ENCODE results near the gene PCED1A. TPM values are rescaled to one million over a fixed set of nuclear protein-coding genes. Genes with fewer than 3 reads are reported as not detected.
"Not testable (repeated sequence)": the region's sequence is repeated elsewhere in the genome, so short reads cannot be mapped to it uniquely, and the experiment has no call there.

Gene PCED1A
- total RNA-seq, 1 donor from 2014 or later, result 42.2 TPM

- no peak for DNase-seq
These were observed 25.2 kb upstream of the PCED1A start for GRCh38 chr20:2865630-2866029.

DNA sequence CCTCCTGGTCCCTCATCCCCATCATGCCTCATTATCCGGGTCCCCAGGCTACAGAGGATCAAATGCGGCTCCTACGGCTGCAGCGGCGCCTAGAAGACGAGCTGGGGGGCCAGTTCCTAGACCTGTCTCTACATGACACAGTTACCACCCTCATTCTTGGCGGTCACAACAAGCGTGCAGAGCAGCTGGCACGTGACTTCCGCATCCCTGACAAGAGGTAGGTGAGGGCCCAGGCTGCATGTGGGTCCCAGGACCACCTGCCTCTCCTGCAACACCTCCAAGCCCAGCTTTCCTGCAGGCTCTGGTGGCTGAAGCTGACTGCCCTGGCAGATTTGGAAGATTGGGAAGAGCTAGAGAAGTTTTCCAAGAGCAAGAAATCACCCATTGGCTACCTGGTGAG, 24.6 kb upstream of the PCED1A start:
- DNase-seq, result no peak

- DNase-seq, result no peak
These were observed 24.2 kb upstream of the PCED1A start for GRCh38 chr20:2864626-2865025.

DNA sequence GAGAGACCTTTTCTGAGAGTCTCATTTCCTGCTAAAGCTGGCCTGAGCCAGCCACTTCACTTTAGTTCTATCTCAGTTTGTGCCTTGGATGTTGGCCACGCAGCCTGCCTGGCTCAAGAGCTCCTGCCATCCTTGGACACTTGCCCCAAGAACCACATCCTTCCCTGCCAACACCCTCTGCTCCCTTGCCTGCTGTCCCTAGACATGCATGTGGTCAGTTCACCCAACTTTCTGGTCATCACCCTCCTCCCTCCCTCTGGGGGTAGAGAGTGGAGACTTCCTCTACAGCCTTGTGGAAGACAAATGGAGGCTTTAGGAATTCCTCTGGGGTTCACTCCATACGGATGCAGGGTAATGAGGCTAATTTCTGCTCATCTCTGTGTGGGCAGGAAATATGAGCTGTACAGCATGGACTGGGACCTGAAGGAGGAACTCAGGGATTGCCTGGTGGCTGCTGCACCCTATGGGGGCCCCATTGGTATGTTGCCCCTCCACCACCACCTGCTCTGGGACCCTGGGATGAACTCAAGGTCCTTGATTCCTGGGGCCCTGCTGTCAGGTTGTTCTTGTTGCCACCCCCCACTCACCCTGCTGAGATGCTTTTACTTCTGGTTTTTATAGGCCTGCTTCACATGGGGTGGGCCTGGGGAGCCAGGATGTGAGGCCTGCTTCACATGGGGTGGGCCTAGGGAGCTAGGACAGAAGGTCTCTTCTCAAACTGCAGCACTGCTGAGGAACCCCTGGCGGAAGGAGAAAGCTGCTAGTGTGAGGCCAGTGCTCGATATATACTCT, 19.1 kb upstream of the PCED1A start:
- DNase-seq, result no peak

- no peak for DNase-seq
These were observed 18.1 kb upstream of the PCED1A start for GRCh38 chr20:2858591-2858990.

DNA sequence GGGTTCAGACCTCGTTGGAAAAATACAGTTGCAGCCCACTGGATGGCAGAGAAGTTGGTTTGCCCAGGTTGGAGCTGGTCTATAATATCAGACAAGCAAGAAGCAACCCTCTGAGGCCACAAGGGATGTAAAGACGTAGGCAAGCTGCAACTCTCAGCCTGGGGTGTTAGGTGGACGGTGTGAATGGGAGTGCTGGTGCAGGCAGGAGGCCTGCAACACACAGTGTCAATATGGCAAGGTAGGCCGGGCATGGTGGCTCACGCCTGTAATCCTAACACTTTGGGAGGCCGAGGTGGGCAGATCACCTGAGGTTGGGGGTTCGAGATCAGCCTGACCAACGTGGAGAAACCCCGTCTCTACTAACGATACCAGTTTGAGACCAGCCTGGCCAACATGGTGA, 10.6 kb upstream of the PCED1A start:
- no peak for DNase-seq

- DNase-seq, result no peak
These were observed 9.1 kb upstream of the PCED1A start for GRCh38 chr20:2849529-2849928.

- DNase-seq, result no peak
These were observed 7.3 kb upstream of the PCED1A start for GRCh38 chr20:2847802-2848201.

DNA sequence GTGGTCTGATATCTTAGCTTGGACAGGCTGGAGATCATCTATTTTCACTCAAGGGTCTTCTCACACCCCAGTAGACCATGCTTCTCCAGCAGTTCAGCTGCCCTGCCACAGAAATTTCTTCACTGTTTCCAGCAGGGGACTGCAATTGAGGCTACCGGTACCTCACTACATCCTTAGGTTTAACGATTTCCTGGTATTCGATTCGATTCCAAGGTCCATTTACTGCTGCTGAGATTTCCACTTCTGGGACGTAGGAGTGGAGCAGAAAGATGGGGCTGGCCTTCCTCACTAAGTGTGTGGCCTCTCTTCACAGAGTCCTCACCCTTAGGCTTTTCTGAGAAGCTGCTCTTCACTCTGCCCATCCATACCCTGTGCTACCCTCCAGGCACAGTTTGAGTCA, 6.2 kb upstream of the PCED1A start:
- DNase-seq, result no peak

DNA sequence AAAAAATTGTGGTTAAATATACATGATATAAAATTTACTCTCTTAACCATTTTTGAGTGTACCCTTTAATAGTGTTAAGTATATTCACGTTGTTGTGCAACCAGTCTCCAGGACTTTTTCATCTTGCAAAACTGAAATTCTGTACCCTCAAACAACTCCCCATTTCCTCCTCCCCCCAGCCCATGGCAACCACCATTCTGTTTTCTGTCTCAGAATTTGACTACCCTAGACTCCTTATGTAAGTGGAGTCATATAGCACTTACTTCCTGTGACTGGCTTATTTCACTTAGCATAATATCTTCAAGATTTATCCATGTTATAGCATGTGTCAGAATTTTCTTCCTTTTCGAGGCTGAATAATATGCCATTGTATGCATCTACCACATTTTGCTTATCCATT, 5.2 kb upstream of the PCED1A start:
- no peak for DNase-seq

- DNase-seq, result peak; percentile 66
These were observed 594 bp upstream of the PCED1A start for GRCh38 chr20:2840967-2841531.

- DNase-seq, result no peak
These were observed 720 bp downstream of the PCED1A start for GRCh38 chr20:2839732-2840137.

DNA sequence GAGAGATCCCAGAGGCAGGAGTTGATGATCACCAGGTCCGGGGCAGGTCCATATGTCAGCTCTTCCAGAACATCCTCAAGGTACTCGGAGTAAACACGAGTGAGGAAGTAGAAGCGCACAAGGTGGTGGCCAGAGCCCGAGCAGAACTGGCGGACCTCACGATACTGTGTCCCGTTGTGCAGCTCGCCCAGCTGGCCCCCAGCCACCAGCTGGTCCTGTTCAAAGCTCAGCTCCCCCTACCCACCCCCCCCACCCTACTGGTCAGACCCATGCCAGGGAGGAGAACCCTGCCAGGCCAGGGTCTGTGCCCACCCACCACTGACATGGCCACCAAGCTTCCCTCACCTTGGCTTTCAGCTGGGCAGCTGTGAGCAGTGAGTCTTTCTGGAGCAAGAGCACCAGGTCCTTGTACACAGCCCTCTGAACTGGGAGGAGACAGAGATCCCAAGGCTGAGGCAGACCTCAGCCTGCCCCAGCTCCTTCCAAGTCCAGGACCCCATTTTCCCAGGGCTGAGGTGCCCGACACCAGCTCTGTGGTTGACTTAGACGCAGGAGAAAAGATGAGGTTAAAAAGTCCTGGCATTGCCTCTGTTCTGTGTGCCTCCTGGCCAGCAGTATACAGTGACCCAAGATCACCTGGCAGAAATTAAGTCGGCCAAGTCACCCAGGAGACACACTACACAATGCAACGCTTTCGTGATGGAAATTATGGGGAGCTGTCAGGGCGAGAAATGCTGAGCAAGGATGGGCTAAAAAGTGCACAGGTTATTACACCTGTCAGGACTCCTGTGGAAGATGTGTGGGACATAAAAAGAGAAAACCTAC, 1.4 kb downstream of the PCED1A start:
- no peak for DNase-seq

DNA sequence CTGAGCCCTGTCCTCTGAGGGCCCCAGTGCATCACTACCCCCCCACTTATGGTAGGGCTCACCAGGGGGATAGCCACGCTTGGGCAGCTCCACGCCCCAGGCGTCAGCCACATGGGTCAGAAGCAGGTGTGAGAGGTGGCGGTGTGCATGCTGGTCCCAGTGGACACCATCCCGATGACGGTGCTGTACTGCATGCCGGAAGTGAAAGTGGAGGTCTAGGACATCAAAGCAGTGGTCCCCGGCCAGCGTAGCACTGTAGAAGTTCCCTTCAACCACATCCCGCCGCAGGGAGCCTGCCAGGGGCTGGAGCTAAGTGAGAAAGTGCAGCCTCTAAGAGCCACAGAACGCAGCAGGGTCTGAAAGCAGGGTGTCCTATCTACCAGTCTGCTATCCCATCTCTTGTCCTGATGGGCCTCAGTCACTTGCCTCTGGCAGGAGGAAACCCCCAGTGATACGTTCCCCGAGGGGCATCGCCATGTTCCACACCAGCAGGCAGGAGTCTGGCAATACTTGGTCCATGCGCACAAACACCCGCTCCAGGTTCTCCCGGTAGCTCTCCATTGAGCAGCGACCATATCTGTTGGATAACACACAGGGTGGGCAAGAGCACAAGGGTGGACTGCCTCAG, 2.2 kb downstream of the PCED1A start:
- DNase-seq, result no peak

GRCh38 chr20:2837221-2837960, 3.1 kb downstream of the PCED1A start:
- no peak for DNase-seq

- DNase-seq, result no peak
These were observed 4.4 kb downstream of the PCED1A start for GRCh38 chr20:2836035-2836434.

DNA sequence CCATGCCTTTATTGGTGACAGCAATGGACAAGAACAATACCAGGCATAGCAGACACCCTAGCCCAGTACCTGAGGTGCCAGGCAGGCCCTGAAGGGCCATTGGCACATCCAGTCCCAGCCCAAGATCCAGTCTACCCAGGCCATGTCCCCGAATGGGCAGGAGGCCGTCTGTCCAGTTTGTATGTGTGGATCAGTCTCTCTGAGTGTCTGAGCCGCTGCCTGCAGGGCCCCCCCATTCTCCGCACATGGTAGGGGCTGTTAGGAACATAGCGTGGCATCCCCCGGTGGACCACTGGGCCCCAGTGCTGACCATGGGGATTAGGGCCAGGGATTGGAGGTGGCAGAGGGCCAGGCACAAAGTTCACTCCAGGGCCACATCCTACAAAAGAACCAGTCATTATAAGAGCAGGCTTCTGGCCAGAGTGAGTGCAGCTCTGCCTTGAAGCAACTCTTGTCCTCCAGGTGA, 5.1 kb downstream of the PCED1A start:
- no peak for DNase-seq

GRCh38 chr20:2834401-2835110, 5.9 kb downstream of the PCED1A start:
- no peak for DNase-seq

GRCh38 chr20:2833761-2834160, 6.7 kb downstream of the PCED1A start:
- DNase-seq, result no peak

DNA sequence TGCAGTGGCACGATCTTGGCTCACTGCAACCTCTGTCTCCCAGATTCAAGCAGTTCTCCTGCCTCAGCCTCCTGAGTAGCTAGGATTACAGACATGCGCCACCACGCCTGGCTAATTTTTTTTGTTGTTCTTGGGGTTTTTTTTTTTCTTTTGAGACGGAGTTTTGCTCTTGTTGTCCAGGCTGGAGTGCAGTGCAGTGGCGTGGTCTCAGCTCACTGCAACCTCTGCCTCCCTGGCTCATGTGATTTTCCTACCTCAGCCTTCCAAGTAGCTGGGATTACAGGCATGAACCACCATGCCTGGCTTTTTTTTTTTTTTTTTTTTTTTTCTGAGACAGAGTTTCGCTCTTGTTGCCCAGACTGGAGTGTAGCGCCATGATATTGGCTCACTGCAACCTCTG, 9.2 kb downstream of the PCED1A start:
- not testable (repeated sequence) for DNase-seq

DNA sequence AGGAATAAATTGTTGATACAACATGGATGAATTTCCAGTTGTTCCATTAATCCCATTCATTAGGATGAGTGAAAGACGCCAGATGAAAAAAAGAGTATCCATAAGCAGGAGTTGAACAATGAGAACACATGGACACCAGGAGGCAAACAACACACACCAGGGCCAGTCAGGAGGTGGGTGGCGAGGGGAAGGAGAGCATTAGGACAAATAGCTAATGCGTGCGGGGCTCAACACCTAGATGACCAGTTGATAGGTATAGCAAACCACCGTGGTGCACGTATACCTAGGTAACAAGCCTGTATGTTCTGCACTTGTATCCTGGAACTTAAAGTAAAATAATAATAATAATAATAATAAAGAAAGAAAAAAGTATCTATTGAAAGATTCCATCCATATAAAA, 11.1 kb downstream of the PCED1A start:
- no peak for DNase-seq

DNA sequence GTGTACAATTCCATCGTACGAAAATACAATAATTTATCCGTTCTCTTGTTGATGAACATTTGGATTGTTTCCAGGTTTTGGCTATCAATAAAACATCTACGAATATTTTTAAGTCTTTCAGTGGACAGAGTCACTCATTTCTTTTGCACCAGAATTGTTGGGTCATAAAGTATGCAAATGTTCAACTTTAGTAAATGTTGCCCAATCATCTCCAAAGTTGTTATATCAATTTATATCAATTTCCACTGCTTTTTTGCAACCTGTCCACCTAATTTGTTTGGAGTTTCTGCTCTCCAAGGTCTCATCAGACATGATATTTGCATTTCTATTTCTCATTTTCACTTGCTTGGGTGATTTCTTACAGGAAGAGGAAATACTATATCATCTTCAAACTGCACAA, 13.8 kb downstream of the PCED1A start:
- DNase-seq, result no peak
